Cardiac atrium fibroblast (primary cell): ENCODE data around the gene TRPC4AP. TPM values are rescaled to one million over a fixed set of nuclear protein-coding genes. Genes with fewer than 3 reads are reported as not detected.

Experiments used
- total RNA-seq: library from RNA; depleted of rRNA; stranded (reverse); fragments of >200 nt; gene quantifications from 2 replicates; pipeline ENCODE4 v1.2.3, GENCODE V29; 2015

Gene TRPC4AP
- 81.2 and 83.3 TPM in 2 replicates for total RNA-seq

DNA sequence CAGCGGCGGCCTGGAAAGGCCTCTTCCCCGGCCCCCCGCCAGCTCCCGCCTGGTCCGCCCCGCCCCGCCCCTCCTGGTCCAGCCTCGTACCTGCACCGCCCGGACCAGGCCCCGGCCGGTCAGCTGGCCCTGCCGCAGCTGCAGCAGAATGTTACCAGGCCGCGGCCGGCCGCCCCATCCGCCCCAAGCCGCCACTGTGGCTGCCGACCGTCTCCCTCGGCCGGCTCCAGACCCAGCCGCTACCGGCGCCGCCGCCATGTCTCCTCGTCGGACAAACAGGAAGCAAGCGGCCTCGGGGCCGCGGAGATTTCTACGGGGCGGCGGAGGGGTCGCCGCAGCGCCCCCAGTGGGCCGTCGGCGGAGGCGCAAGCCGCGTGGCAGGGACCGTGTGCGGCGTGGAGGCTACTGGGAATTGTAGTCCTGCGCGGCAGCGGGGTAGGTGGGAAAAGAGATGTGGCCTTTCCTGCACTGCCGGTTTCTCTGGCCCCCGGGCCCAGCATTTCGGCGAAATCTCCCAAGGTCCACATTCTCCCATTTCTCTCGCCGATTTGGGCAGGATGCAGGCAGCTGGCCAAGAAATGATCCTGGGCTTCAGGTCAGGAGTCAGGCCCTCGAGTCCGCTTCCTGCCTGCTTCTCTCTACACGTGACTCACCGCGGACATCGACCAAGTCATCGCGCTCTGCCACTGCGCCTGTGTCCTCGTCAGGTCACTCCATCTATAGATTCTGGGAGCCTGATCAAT is at the start of gene TRPC4AP:
Gene TRPC4AP (minus strand): TSS at position 284 of the 743 bp plus-strand sequence. CDS start 26 bp downstream, at position 258.

GRCh38 chr20:34955231-34956040 is 137.2 kb downstream of the TRPC4AP start, which contains the start of the genes GSS and MYH7B:
TSS of gene GSS (minus strand) at chr20:34955806. CDS start at chr20:34951852, 3,954 bp downstream.
TSS of gene MYH7B (plus strand) at chr20:34955868. CDS start at chr20:34978006, 22,138 bp downstream.

Other genes starting within 250 kb of the TRPC4AP start
- 9.6 and 21.2 TPM in 2 replicates for gene GGT7, start 220.0 kb downstream of the TRPC4AP start, total RNA-seq
- gene ACSS2, start 216.2 kb downstream of the TRPC4AP start, total RNA-seq: 58.2 and 76.9 TPM in 2 replicates
- 54.9 and 66.3 TPM in 2 replicates for gene GSS, start 137.0 kb downstream of the TRPC4AP start, total RNA-seq
- gene MYH7B, start 136.9 kb downstream of the TRPC4AP start, total RNA-seq: not detected in 2 replicates
- gene EDEM2, start 54.5 kb upstream of the TRPC4AP start, total RNA-seq: 25.8 and 28.7 TPM in 2 replicates
- gene PROCR, start 79.3 kb upstream of the TRPC4AP start, total RNA-seq: 15.2 and 20.3 TPM in 2 replicates
- 0.16 and 0.18 TPM in 2 replicates for gene MMP24, start 133.9 kb upstream of the TRPC4AP start, total RNA-seq
- gene MMP24OS, start 185.3 kb upstream of the TRPC4AP start, total RNA-seq: 32.6 and 36.6 TPM in 2 replicates
- 161 and 185 TPM in 2 replicates for gene EIF6, start 192.0 kb upstream of the TRPC4AP start, total RNA-seq
- not detected in 2 replicates for gene FAM83C, start 199.6 kb upstream of the TRPC4AP start, total RNA-seq